GM12874 (cell line): ENCODE measurements around the gene NUFIP2.

Source experiments
- TF ChIP-seq, protein P1 (sequence below): IDR thresholded peaks from 2 replicates; pipeline ENCODE4 v1.5.1; 2011; ENCODE audit warnings: low read depth, mild to moderate bottlenecking, control low read depth, low read length, moderate library complexity; ENCODE audit not compliant: insufficient read depth

The NUFIP2 gene

DNA sequence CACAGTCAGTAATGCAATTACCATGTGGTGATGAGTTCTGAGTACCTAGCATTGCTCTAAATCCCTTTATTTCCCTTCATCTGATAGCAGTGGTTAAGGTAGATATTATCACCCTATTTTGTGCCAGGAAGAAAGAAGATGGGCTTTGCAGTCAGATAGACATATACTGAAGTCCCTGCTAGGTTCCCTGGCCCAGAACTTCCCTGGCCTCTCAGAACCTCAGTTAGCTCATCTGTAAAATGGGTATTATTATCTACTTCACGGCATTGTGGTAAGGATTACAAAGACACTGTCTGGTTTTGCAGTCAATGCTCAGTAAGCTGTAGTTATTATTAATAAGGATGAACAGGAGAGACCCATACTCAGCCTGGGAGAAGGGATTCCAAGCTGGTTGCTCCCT is 51.9 kb downstream of the NUFIP2 start:
- TF ChIP-seq, protein P1, sequence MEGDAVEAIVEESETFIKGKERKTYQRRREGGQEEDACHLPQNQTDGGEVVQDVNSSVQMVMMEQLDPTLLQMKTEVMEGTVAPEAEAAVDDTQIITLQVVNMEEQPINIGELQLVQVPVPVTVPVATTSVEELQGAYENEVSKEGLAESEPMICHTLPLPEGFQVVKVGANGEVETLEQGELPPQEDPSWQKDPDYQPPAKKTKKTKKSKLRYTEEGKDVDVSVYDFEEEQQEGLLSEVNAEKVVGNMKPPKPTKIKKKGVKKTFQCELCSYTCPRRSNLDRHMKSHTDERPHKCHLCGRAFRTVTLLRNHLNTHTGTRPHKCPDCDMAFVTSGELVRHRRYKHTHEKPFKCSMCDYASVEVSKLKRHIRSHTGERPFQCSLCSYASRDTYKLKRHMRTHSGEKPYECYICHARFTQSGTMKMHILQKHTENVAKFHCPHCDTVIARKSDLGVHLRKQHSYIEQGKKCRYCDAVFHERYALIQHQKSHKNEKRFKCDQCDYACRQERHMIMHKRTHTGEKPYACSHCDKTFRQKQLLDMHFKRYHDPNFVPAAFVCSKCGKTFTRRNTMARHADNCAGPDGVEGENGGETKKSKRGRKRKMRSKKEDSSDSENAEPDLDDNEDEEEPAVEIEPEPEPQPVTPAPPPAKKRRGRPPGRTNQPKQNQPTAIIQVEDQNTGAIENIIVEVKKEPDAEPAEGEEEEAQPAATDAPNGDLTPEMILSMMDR: no peak

DNA sequence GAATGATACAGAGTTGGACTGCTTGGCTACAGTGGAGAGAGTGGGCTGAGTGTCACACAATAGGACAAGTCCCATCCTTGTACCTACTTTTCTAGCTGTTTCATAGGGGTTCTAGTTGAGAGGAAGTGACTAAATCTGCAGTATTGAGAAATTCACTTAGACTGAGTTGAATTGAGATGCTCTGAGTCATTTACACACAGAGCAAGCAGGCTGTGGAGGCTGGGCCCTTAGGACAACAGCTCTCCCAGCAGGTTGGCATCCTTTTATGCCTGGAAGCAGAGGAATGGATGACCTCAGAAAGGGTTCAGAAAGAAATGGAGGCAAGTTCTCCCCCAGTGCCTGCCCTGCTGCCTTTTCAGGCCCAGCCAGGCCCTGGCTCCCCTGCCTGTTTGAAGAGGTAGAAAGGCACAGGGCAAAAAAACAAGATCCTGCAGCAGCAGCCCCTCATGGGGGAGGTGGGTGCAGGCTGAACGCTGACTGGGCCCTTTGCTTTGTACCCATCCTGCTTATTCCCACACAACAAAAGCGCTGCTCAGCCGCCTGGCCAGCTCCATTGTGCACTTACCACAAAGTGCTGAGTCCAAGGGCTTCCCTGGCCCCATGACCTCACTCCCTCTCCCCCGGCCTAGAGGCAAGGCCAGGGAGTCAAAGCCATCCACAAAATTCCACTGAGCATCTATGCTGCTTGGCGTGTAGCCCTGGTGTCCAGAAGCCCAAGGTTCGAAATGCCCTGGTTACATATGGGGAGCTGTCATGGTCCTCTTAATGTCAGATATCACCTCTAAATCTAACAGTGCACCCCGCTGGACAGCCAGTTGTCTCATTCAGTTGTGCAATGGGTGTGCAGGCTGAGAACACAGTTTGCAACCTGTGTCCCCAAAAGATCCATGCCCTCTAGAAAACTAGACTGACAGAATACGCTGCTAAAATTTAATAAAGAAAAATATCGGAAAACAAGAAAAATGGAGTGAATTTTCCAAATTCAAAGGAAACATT is 52.7 kb downstream of the NUFIP2 start:
- TF ChIP-seq, protein P1: no peak

DNA sequence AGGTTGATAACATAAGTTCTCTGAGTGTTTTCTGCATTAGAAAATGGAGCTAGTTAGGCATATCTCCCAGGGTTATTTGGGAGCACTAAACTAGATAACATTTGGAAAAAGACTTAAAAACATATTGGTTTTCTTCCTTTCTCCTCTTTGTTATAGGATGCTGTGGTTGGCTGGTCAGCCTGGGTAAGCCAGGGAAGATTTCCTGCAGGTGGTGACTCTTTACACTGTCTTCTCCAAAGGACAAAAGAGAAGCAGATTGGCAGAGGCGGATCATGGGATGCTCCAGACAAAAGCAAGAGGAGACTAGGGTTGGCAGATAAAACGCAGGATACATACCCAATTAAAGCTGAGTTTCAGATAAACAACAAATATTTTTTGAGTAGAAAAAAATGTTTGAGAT is 53.5 kb downstream of the NUFIP2 start:
- TF ChIP-seq, protein P1: no peak

DNA sequence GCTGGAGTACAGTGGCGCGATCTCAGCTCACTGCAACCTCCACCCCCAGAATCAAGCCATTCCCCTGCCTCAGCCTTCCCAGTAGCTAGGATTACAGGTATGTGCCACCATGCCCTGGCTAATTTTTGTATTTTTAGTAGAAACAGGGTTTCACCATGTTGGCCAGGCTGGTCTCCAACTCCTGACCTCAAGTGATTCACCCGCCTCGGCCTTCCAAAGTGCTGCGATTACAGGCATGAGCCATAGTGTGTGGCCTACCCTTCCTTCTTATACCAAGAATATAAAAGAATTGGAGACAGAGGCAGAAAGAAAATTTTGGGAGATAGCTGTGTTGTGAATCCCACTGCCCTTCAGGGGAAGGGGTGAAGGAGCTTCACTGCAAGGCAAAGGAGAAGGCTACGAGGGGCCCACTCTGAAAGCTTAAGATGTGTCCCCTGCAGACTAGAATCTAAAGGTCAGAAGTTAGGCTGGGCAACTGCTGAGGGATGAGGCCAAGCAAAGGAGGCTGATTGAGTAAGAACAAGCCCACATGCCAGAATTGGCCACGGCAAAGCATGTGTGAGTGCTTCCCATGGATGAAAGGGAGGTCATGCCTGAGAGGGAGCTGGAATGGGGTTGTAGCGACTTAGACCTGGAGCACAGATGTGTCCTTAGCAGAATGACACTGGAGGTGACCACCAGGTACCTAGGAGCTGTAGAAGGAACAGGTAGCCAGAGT is 55.7 kb downstream of the NUFIP2 start:
- TF ChIP-seq, protein P1: no peak

DNA sequence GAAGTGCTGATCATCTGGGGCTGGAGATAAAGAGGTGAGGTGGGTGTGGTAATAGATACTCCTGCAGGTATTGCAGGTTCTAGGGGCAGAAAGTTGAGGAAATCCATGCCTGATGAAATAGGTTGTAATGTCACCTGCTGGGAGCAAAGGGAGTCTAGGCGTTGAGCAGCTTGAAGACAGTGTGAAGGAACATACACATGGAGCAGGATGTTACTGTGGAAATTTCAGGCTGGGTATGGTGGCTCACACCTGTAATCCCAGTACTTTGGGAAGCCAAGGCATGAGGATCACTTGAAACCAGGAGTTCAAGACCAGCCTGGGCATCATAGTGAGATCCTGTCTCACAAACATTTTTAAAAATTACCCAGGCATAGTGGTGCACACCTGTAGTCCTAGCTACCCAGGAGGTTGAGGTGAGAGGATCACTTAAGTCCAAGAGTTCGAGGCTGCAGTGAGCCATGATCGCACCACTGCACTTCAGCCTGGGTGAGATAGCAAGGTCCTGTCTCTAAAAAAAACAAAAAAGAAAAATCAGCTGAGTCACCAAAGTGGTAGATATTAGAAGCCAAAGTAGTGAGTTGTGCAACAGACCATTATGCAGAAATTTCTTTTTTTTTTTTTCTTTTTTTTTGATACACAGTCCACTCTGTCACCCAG is 56.3 kb downstream of the NUFIP2 start:
- TF ChIP-seq, protein P1: no peak

DNA sequence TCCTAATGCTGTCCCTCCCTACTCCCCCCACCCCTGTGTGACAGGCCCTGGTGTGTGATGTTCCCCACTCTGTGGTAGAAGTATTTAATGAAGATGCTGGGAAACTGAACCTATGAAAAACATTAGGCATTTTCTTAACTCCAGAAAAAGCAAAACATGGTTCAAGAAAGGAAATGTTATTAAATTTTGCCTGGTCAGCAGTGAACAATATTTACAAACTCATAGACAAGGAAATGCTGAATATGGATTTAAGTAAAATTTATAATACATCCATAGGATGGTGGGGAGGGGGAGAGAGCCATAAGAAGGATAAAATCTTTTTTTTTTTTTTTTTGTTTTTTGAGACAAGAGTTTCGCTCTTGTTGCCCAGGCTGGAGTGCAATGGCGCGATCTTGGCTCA is 58.0 kb downstream of the NUFIP2 start:
- TF ChIP-seq, protein P1: no peak

DNA sequence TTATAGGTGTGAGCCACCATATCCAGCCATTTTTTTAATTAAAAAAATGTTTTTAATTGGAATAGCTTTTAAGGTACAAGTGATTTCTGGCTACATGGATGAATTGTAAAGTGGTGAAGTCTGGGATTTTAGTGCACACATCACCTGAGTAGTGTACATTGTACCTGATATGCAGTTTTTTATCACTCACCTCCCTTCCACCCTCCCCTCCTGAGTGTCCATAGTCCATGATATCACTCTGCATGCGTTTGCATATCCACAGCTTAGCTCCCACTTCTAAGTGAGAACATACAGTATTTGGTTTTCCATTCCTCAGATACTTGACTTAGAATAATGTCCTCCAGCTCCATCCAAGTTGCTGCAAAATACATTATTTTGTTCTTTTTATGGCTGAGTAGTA is 60.6 kb downstream of the NUFIP2 start:
- TF ChIP-seq, protein P1: no peak
